AG08396 (cell line): ENCODE data around the gene CAMK2G.
"Not testable (repeated sequence)": the region's sequence is repeated elsewhere in the genome, so short reads cannot be mapped to it uniquely, and the experiment has no call there.

Experiments used
- DNase-seq: peaks from one replicate; pipeline ENCODE4 v3.0.0; 2012; ENCODE audit warnings: low spot score, mixed read lengths

CAMK2G gene

DNA sequence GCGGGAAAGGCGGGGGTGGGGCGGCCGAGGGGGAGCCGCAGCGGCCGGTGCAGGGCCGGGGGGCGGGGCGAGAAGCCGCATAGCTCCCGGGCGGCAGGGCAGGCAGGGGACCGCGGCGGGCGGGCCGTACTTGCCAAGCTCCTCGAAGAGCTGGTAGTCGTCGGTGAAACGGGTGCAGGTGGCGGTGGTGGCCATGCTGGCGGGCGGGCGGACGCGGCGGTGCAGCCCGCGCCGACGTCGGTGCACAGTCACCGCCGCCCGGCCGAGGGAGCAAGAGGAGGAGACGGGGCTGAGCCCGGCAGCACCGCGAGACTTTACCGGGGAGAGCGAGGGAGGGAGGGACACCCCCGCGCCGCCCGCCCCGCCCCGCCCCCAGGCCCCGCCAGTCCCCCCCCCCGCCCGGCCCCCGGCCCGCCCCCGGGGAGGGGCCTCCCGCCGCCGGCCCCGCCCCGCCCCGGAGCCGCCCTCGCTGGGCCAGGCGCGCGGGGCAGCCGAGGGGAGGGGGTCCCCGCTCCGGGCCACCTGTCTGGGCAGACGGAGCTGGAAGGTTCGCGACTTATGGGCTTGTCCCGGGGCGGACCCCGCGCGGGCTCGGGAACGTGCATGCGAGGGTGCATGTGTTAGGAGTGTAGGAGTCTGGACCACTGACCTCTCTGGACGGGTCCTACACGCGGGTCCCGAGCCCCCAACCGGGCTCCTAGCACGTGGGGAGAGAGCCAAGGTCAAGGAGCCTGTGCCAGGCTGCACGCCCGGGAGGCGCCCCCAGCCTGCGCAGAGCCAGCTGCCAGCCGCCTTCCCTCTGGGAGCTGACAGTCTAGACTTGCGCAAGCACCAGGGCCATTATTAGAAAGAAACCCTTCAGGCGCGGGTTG lies at the start of gene CAMK2G:
CAMK2G (minus strand) TSS at position 289 of the 872 bp plus-strand sequence; CDS start at position 195, 94 bp downstream.
- peak; percentile 98 for DNase-seq

GRCh38 chr10:73922864-73923133 lies 48.4 kb upstream of the CAMK2G start:
- DNase-seq = no peak

- no peak for DNase-seq
These were observed 47.9 kb upstream of the CAMK2G start for GRCh38 chr10:73922007-73922863.

- DNase-seq = no peak
These were observed 45.7 kb upstream of the CAMK2G start for GRCh38 chr10:73920089-73920488.

GRCh38 chr10:73919481-73919880 lies 45.1 kb upstream of the CAMK2G start:
- DNase-seq = not testable (repeated sequence)

GRCh38 chr10:73917566-73918305 lies 43.4 kb upstream of the CAMK2G start:
- DNase-seq = no peak

DNA sequence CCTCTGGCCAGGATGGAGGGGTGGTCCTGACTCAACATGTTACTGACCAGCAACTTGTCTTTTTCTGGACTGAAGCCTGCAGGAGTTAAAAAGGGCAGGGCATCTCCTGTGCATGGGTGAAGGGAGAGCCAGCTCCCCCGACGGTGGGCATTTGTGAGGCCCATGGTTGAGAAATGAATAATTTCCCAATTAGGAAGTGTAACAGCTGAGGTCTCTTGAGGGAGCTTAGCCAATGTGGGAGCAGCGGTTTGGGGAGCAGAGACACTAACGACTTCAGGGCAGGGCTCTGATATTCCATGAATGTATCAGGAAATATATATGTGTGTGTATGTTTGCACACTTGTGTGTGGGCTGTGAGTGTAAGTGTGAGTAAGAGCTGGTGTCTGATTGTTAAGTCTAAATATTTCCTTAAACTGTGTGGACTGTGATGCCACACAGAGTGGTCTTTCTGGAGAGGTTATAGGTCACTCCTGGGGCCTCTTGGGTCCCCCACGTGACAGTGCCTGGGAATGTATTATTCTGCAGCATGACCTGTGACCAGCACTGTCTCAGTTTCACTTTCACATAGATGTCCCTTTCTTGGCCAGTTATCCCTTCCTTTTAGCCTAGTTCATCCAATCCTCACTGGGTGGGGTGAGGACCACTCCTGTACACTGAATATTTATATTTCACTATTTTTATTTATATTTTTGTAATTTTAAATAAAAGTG lies 42.6 kb upstream of the CAMK2G start:
- DNase-seq = no peak

- no peak for DNase-seq
These were observed 41.0 kb upstream of the CAMK2G start for GRCh38 chr10:73915206-73915851.

DNA sequence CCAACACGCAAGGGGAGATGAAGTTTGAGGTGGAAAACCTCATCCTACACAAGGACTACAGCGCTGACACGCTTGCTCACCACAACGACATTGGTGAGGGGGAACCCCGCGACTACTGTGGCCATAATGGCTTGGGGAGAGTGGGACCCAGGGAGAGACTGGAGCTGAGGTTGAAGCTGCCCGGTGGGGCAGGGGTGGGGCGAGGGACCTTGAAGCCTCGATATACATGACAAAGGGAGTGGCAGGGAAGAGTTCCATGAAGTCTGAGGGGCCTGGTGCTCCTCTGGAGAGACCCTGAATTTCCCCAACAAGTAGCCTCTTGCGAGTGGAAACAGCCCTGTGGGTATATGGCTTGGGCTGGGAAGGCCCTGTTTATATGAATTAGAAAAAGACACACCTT lies 39.7 kb upstream of the CAMK2G start:
- DNase-seq = no peak

DNA sequence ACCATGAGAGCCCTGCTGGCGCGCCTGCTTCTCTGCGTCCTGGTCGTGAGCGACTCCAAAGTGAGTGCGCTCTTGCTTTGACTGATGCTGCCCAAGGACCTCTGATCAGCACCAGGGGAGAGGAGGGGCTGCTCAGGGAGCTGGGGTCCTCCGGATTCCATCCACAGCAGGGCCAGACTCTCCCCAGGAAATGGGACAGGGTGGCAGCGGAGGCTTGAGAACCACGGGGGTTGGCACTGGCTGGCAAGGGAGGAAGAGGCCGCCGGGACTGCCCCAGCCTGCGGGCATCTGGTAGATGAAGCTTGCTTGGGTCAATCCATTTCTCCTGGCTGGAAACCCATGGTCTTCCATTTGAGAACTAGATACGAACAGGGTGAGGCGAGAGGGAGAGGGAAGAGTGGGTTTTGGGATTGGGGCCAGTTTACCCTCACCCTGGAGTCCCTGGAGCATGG lies 37.2 kb upstream of the CAMK2G start:
- DNase-seq = no peak

- DNase-seq = peak; percentile 50
These were observed 36.6 kb upstream of the CAMK2G start, which contains the start of gene PLAU for GRCh38 chr10:73910764-73911552. PLAU (plus strand) TSS chr10:73911132; CDS start chr10:73911556, 424 bp downstream.

DNA sequence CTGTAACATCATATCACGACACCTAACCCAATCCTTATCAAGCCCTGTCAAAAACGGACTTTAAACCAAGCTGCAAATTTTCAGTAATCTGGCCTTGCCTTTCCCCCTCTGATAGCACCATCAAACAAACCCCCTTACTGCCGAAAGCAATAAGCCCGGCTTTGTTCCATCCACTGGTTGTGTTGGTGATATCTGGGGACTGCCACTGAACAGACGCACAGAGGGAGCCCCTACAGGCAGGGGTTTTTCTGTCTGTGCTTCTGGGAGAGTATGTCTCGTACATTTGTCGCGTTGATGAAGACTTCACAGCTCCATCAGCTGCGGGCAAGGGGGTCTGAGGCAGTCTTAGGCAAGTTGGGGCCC lies 36.0 kb upstream of the CAMK2G start:
- DNase-seq = no peak

GRCh38 chr10:73909540-73910115 lies 35.3 kb upstream of the CAMK2G start:
- no peak for DNase-seq

GRCh38 chr10:73908853-73909539 lies 34.6 kb upstream of the CAMK2G start:
- peak; percentile 86 for DNase-seq

- no peak for DNase-seq
These were observed 33.6 kb upstream of the CAMK2G start for GRCh38 chr10:73907841-73908517.

- peak; percentile 81 for DNase-seq
These were observed 32.4 kb upstream of the CAMK2G start for GRCh38 chr10:73906524-73907447.

DNA sequence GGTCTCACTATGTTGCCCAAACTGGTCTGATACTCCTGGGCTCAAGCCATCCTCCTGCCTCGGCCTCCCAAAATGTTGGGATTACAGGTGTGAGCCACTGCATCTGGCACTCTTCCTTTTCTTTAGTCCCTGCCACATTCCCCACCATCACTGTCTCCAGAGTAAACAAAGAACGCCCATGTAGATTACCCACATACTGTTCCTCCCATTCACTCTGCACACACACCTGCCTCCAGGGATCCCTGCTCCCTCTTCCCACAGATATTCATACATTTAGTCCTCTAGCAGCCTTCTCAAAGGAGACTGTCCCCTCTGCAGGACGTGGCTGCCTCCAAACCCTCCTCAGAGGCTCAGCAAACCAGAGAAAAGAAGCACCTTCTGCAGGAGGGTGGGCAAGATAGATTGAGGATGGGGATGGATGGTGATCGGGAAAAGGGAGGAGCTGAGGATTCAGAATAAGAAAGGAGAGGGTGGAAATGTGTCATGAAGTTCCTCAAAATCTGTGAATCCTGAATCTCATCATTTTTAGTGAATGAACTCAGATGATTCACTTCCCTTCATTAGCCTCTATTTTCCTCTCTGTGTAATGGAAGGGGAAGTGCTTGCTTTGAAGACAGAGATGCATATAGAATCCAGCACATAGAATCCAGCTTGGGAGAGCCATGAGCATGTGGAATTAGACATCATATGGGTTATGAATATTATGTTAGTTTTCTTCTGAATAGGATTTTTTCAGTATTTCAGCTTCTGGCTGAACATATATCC lies 31.1 kb upstream of the CAMK2G start:
- no peak for DNase-seq
